Ectodermal cell (in vitro differentiated cells): ENCODE data around the gene ADAM8.

Experiments
- H3K27ac ChIP-seq: 2 replicates; pipeline ENCODE4 v1.7.0; 2013; ENCODE audit warnings: mild to moderate bottlenecking, low read depth, low read length; ENCODE audit not compliant: insufficient read depth, poor library complexity, severe bottlenecking
- H3K27me3 ChIP-seq: 2 replicates; pipeline ENCODE4 v1.7.0; 2013; ENCODE audit warnings: mild to moderate bottlenecking, low read length; ENCODE audit not compliant: insufficient read depth, control insufficient read depth, poor library complexity, severe bottlenecking
- H3K36me3 ChIP-seq: one replicate; pipeline ENCODE4 v1.7.0; 2013; ENCODE audit warnings: low read length; ENCODE audit not compliant: control insufficient read depth, insufficient read depth
- H3K4me1 ChIP-seq: one replicate; pipeline ENCODE4 v1.7.0; 2013; ENCODE audit warnings: low read length; ENCODE audit not compliant: control insufficient read depth, insufficient read depth
- H3K4me3 ChIP-seq: 2 replicates; pipeline ENCODE4 v1.7.0; 2013; ENCODE audit warnings: low read depth, low read length, control low read depth; ENCODE audit not compliant: insufficient read depth
- H3K9me3 ChIP-seq: 2 replicates; pipeline ENCODE4 v1.7.0; 2013; ENCODE audit warnings: mild to moderate bottlenecking, low read length, moderate library complexity; ENCODE audit not compliant: control insufficient read depth
- WGBS, 2 experiments: methylation state at CpG; one replicate each; pipeline ENCODE4 v1.1.7; 2013; ENCODE audit warnings: missing lambda C conversion rate in 2 of 2; 5-methylcytosine and 5-hydroxymethylcytosine counted together

Gene ADAM8

DNA sequence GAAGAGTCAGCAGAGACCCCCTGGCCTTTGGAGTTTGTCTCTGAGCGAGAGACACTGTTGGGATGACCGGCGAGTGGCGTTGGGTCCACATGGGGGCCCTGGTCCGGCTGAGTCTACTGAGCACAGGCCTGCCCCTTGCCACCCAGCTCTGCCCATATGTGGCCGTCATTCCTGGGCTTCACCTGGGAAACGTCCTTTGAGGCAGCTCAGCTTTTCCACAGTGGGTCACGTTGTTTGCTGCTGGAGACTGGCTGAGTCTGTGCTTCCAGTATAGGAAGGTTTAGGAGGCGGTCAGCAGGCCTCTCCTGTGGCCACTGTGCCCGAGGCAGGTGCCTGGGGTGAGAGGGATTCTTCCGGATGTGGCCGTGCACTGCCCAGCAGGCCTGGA lies 17.1 kb downstream of the ADAM8 start:
- WGBS, 2 experiments, result 81 to 84% methylated on average over 12 of the region's 12 CpGs
- peaks cover 31% of the 10 kb centered on the region for H3K27me3 ChIP-seq
- no peaks in the 10 kb centered on the region for H3K36me3 ChIP-seq
- no peak overlapping the region for H3K27ac ChIP-seq
- peaks cover 16% of the 10 kb centered on the region for H3K4me1 ChIP-seq
- H3K9me3 ChIP-seq, result no peaks in the 10 kb centered on the region
- no peak overlapping the region for H3K4me3 ChIP-seq

DNA sequence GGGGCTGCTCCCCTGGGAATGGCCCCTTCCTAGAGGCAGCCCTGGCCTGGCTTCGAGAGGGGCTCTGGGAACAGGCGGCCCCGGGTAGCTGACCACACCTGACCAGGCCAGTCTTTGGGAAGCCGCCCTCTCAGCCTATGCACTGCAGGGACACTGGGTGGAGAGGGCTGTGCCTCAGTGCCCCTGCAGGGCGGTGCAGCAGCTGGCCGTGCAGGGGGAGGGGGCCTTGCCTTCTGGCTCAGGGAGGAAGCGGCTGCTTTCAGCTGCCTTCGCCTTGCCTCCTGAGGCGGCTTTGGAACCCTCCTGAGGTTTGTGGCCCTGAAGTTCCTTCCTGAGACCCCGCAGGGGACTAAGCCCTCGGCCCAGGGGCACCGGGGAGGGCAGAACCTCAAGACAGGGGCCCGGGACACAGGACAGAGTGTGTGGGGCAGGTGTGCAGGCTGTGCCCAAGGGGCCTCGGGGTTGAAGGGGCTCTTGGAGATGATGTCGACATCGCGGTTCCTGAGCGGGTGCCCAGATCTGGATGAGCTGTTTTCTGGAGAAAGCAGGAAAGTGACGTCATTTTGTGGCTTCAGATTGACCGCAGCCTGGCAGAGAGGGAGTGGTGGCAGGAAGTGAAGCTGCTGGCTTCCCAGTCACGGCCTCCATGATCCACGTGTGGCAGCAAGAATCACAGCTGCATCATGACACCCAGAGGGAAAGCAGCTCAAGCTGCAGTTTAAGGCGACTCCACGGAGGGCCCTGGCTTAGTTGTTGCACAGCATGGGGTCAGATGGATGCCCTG lies 17.7 kb downstream of the ADAM8 start:
- peaks cover 31% of the 10 kb centered on the region for H3K27me3 ChIP-seq
- no peaks in the 10 kb centered on the region for H3K36me3 ChIP-seq
- H3K27ac ChIP-seq, result no peak overlapping the region
- H3K4me3 ChIP-seq, result no peak overlapping the region
- H3K4me1 ChIP-seq, result peaks cover 16% of the 10 kb centered on the region
- H3K9me3 ChIP-seq, result no peaks in the 10 kb centered on the region
- 79 to 83% methylated on average over 24 of the region's 24 CpGs for WGBS, 2 experiments

DNA sequence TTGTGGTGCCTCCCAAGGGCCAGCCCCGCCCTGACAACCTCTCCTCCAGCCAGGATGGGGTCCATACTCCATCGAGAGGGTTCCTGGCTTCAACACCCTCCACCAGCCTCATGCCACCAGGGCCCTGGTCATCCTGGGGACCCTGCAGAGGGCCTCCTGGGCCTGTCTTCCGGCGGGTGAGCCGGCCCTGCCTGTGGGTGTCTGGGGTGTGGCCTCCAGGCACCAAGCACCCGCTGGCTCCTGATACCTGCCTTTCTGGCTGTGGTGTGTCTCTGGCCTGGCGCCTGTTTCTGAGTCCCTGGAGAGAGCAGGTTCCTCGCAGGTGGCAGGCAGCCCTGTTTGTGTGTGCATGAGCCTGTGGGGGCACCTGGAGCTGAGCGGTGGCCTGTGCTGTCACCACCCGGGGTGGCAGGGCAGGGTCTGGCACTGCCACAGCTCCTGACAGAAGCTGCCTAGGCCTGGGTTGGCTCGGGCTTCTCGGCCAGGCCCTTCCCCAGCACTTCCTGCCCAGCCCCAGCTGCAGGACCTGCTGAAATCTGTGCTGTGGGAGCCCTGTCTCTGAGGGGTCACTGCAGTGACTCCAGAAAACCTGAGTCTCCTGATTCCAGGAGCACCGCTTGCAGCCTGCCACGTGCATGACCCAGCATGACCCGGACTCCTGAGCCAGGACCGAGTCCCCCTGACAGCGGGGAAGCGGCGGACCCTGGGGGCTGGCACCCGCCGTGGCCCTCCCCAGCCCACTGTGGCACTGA lies 18.4 kb downstream of the ADAM8 start:
- no peaks in the 10 kb centered on the region for H3K36me3 ChIP-seq
- peaks cover 26% of the 10 kb centered on the region for H3K27me3 ChIP-seq
- WGBS, 2 experiments, result 84 to 89% methylated on average over 21 of the region's 21 CpGs
- H3K9me3 ChIP-seq, result no peaks in the 10 kb centered on the region
- H3K4me3 ChIP-seq, result no peak overlapping the region
- no peak overlapping the region for H3K27ac ChIP-seq
- peaks cover 16% of the 10 kb centered on the region for H3K4me1 ChIP-seq

DNA sequence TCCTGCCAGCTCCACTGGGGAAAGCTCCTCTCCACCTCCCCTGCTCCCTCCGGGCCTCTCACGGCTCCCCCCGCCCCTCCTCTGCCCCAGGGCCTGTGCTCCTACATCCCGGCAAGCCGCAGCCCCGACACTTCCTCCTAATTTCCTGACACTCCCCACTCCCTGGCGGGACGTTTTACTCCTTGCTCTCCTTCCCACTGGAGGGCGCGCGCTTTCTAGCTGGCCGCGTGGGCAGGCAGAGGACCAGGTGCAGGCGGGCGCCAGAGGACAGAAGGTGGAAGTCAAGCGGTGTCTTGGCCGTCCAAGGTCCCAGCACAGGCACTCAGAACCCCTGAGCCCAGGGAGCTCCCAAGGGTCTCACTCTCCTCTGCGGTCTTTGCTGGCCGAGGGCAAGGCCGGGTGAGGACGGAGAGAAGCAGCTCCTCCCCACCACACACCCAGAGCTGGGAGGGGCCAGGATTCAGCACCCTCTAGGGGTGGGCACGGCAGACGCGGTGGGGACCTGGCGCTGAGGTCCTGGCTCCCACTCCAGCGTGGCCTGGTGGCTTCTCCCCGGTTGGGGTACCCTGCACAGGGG lies 19.1 kb downstream of the ADAM8 start:
- 10% methylated on average over 27 of the region's 27 CpGs for WGBS, 2 experiments
- Histone ChIP-seq H3K4me3 (no peak overlapping the region), H3K27me3 (peaks cover 20% of the 10 kb centered on the region), H3K27ac (no peak overlapping the region), H3K36me3 (no peaks in the 10 kb centered on the region), H3K9me3 (no peaks in the 10 kb centered on the region), H3K4me1 (peaks cover 16% of the 10 kb centered on the region)

DNA sequence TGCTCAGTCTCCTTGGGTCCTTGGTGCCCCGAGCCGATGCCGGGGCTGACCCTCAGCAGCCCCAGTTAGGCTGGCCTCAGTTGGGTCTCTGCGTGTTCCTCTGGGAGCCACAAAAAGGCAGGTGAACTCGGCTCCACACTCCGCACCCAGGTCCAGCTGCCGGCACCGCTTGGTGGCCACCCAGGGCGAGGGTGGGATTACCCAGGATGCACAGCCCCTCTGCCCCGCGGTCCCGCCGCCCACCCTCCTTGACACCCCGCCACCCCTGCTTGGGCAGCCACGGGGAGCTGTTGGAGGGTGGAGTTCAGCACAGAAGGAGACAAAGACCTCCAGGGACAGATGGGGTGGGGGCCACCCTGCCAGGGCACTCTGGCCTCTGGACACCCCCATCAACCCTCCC lies 21.3 kb downstream of the ADAM8 start:
- no peak overlapping the region for H3K27ac ChIP-seq

DNA sequence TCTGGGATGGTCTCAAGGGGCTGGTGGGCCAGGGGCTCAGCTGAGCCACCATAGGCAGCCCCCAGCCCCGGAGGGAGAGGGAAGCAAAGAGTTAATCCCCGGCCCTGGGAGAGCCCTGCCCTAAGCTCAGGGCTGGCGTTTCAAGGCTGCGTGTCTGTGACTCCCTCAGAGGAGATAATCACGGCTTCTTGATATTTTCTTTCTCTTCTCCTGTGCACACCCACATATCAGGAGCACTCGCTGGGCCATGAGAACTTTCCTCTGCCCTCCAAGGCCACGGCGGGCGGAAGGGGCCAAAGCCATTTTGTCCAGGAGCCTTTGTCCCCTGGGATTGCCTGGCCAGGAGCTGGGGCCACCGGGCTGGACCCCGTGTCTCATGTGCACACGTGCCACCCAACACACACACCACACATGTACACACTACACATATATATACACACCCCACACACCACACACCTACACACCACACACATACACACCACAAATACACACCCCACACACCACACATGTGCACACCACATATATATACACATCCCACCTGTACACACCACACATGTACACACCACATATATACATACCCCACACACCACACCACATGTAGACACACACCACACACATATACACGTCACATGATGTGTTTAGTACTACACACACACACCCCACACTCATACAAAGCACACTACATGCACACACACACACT lies 22.1 kb downstream of the ADAM8 start:
- Histone ChIP-seq H3K27me3 (peaks cover 6% of the 10 kb centered on the region), H3K9me3 (no peaks in the 10 kb centered on the region), H3K27ac (no peak overlapping the region), H3K4me3 (no peak overlapping the region), H3K36me3 (no peaks in the 10 kb centered on the region), H3K4me1 (peaks cover 11% of the 10 kb centered on the region)
- WGBS, 2 experiments, result 76 to 78% methylated on average over 13 of the region's 13 CpGs

More for the DNA sequence above, 21.3 kb downstream of the ADAM8 start:
- Histone ChIP-seq H3K27me3 (peaks cover 7% of the 10 kb centered on the region), H3K36me3 (no peaks in the 10 kb centered on the region), H3K4me1 (peaks cover 11% of the 10 kb centered on the region), H3K9me3 (no peaks in the 10 kb centered on the region), H3K4me3 (no peak overlapping the region)
- WGBS, 2 experiments, result 94% methylated on average over 15 of the region's 15 CpGs

DNA sequence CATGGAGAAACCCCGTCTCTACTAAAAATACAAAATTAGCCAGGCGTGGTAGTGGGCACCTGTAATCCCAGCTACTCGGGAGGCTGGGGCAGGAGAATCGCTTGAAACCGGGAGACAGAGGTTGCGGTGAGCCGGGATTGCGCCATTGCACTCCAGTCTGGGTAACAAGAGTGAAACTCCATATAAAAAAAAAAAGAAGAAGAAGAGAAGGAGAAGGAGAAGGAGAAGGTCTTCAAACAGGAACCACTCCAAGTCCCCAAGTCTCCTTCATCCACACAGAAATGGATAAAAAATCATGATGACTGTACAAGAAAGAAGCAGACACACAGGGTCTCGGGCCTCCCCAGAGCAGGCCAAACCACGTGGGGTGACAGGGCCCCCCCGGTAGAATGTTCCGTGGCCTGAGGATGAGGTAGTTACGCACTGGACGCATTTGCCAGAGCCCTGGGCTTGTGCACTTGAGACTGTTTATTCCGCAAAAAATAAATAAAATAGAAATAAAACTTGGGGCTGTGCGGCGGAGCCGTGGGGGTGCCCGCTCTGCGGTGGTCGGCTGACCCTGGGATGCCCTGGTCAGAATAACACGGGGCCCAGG lies 23.2 kb downstream of the ADAM8 start:
- WGBS, 2 experiments, result 94 to 96% methylated on average over 22 of the region's 22 CpGs
- Histone ChIP-seq H3K4me3 (no peak overlapping the region), H3K27me3 (peaks cover 6% of the 10 kb centered on the region), H3K36me3 (no peaks in the 10 kb centered on the region), H3K9me3 (no peaks in the 10 kb centered on the region), H3K27ac (no peak overlapping the region), H3K4me1 (peaks cover 11% of the 10 kb centered on the region)

DNA sequence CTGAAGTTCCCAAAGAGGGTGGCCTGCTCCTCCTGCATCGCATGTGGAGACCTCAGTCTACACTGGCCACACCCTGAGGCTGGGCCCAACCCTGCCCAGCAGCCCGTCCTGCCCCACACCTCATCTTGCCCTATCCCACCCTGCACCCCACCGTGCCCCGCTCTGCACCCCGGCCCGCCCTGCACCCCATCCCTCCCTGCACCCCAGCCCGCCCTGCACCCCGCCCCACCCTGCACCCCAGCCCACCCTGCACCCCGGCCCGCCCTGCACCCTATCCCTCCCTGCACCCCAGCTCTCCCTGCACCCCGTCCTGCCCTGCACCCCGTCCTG lies 24.5 kb downstream of the ADAM8 start:
- 89 to 92% methylated on average over 10 of the region's 12 CpGs for WGBS, 2 experiments
- H3K9me3 ChIP-seq, result no peaks in the 10 kb centered on the region
- H3K4me3 ChIP-seq, result no peak overlapping the region
- peaks cover 7% of the 10 kb centered on the region for H3K4me1 ChIP-seq
- peaks cover 2% of the 10 kb centered on the region for H3K27me3 ChIP-seq
- no peaks in the 10 kb centered on the region for H3K36me3 ChIP-seq
- H3K27ac ChIP-seq, result no peak overlapping the region

DNA sequence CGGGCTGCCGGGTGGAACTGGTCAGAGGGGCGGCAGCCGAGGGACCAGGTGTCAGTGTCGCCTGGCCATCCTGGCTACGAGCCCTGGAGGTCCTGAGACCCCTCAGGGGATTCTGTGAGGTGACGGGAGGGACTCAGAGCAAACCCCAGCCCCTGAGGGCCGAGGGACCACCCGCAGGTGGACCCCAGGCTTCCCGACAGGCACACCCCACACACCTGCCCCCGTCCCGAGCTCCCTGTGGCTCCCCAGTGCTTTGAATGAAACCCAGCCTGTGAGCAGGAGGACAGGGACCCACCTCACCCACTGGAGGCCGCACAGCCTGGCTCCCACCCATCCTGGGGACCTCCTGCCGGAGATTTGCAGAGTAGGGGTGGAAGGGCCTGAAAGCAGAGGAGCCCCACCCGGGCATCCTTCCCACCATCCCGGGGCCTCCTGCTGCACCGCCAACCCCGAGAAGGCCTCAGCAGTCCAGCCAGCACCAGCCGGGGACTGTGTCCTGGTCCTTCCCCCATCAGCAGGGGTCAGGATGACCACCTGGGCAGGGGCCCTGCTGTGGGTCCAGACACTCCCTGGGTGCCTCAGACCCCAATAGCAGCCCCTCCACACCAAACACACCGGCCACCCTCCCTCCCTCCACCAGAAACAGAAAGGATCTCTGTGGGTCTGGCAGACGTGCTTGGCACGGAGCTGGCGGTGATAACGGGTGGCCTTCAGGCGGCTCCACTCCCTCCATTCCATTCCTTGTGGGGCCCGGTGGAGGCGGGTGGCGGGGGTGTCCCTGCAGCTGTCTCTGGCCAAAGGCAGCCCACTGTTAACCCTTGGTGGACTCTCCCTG lies 25.1 kb downstream of the ADAM8 start:
- Histone ChIP-seq H3K27ac (no peak overlapping the region), H3K9me3 (no peaks in the 10 kb centered on the region), H3K36me3 (no peaks in the 10 kb centered on the region), H3K4me3 (no peak overlapping the region), H3K4me1 (peaks cover 7% of the 10 kb centered on the region), H3K27me3 (no peaks in the 10 kb centered on the region)
- WGBS, 2 experiments, result 80 to 82% methylated on average over 28 of the region's 28 CpGs
